T47D (cell line): ENCODE results near the gene TCF4.
A peak's percentile ranks its signal among the peaks of the same experiment; 100 is the strongest.

Experiments used
- DNase-seq, 2 experiments: peaks; one replicate each; pipeline versions ENCODE4 v3.0.0 to v3.0.0-alpha.2; 2011 to 2012; ENCODE audit warnings: low read depth in 1 of 2, low spot score in 1 of 2
- JUND ChIP-seq: IDR thresholded peaks from 2 replicates; pipeline ENCODE4 v1.6.1; 2012; ENCODE audit warnings: low read depth
- in situ Hi-C: cut with HindIII; loops from 2 replicates; pipeline ENCODE4 v1.10.0; 2016; ENCODE audit warnings: low sequenced_read_pairs, low pct_unique_long_range_greater_than_20kb

Gene TCF4

GRCh38 chr18:55229682-55230081 lies 358.3 kb downstream of the TCF4 start:
- DNase-seq: no peak
- in situ Hi-C loops: no loop called here
- no peak for TF ChIP-seq JUND

- in situ Hi-C loops: no loop called here
- no peak for DNase-seq
- no peak for TF ChIP-seq JUND
These were observed 359.3 kb downstream of the TCF4 start for GRCh38 chr18:55228707-55229106.

GRCh38 chr18:55228191-55228590 lies 359.8 kb downstream of the TCF4 start:
- no peak for TF ChIP-seq JUND
- in situ Hi-C loops: no loop called here
- peak in 1 of 2 experiments; percentile 24 for DNase-seq

GRCh38 chr18:55227771-55228170 lies 360.2 kb downstream of the TCF4 start:
- in situ Hi-C loops: no loop called here
- TF ChIP-seq JUND: no peak
- DNase-seq: no peak

- in situ Hi-C loops: no loop called here
- TF ChIP-seq JUND: no peak
- DNase-seq: no peak
These were observed 361.9 kb downstream of the TCF4 start for GRCh38 chr18:55226044-55226443.

- TF ChIP-seq JUND: no peak
- DNase-seq: no peak
- in situ Hi-C loops: no loop called here
These were observed 363.8 kb downstream of the TCF4 start for GRCh38 chr18:55224086-55224625.

- in situ Hi-C loops: no loop called here
- TF ChIP-seq JUND: no peak
These were observed 366.4 kb downstream of the TCF4 start for GRCh38 chr18:55221622-55222021.

GRCh38 chr18:55220523-55220922 lies 367.5 kb downstream of the TCF4 start:
- TF ChIP-seq JUND: no peak
- no peak for DNase-seq
- in situ Hi-C loops: no loop called here

More at GRCh38 chr18:55221622-55222021, 366.4 kb downstream of the TCF4 start:
- DNase-seq: no peak

- DNase-seq: no peak
- no peak for TF ChIP-seq JUND
- in situ Hi-C loops: no loop called here
These were observed 368.2 kb downstream of the TCF4 start for GRCh38 chr18:55219823-55220222.

GRCh38 chr18:55219059-55219458 lies 368.9 kb downstream of the TCF4 start:
- no peak for TF ChIP-seq JUND
- no peak for DNase-seq
- in situ Hi-C loops: no loop called here

- in situ Hi-C loops: no loop called here
- no peak for DNase-seq
- no peak for TF ChIP-seq JUND
These were observed 373.0 kb downstream of the TCF4 start for GRCh38 chr18:55214969-55215368.

GRCh38 chr18:55214534-55214933 lies 373.5 kb downstream of the TCF4 start:
- in situ Hi-C loops: no loop called here
- DNase-seq: no peak
- TF ChIP-seq JUND: no peak

- no peak for DNase-seq
These were observed 374.4 kb downstream of the TCF4 start for GRCh38 chr18:55213586-55213985.

GRCh38 chr18:55206927-55207326 lies 381.1 kb downstream of the TCF4 start:
- no peak for DNase-seq
- in situ Hi-C loops: no loop called here

More at GRCh38 chr18:55213586-55213985, 374.4 kb downstream of the TCF4 start:
- TF ChIP-seq JUND: no peak
- in situ Hi-C loops: no loop called here

More at GRCh38 chr18:55206927-55207326, 381.1 kb downstream of the TCF4 start:
- no peak for TF ChIP-seq JUND
